Omental fat pad (tissue), 4 donors: ENCODE results near the gene SERTAD2. TPM values are rescaled to one million over a fixed set of nuclear protein-coding genes. Genes with fewer than 3 reads are reported as not detected.

ENCODE experiments used
- ATAC-seq: fragments of 150-250 bp; one replicate; pipeline ENCODE4 v1.9.1; 2016; ENCODE audit warnings: mild to moderate bottlenecking, moderate library complexity; ENCODE audit not compliant: low FRiP score
- DNase-seq: peaks from one replicate; pipeline ENCODE4 v3.0.0-alpha.2; 2019; ENCODE audit warnings: low spot score
- CTCF ChIP-seq, 3 donors: fragments of 450-650 bp; IDR thresholded peaks; one replicate each; pipeline ENCODE4 v1.5.1; 2016 to 2017; ENCODE audit warnings: antibody characterized with exemption in 3 of 3, mild to moderate bottlenecking in 3 of 3, moderate library complexity in 2 of 3
- total RNA-seq, 4 donors: library from RNA; depleted of rRNA; stranded (reverse); fragments of >200 nt; gene quantifications; one replicate each; pipeline ENCODE4 v1.1.0, GENCODE V29; 2016

SERTAD2 gene
- total RNA-seq, 4 donors from 2014 or later: 13.1 to 42.2 (median 16.6) TPM

- DNase-seq (no peak), ATAC-seq (no peak)
- TF ChIP-seq CTCF (IDR thresholded peaks at IDR 0.05): no peak
These were observed 71.8 kb downstream of the SERTAD2 start for GRCh38 chr2:64581777-64582539.

Other genes with a start within 250 kb of the SERTAD2 start
- gene LGALSL, start 199.8 kb downstream of the SERTAD2 start, total RNA-seq: 10 to 100 TPM in 2 of 4 donors, 1 to 10 TPM in 2; 7.8 to 15.9 (median 9.3) TPM
- gene AFTPH, start 129.6 kb downstream of the SERTAD2 start, total RNA-seq: 10 to 100 TPM; 23.0 to 35.5 (median 27.7) TPM